HFFc6 (cell line): ENCODE data around the gene GNG3. TPM values are rescaled to one million over a fixed set of nuclear protein-coding genes. Genes with fewer than 3 reads are reported as not detected.

Experiments
- DNase-seq: peaks from one replicate; pipeline ENCODE4 v3.0.0-alpha.2; 2018
- H3K27ac Mint-ChIP-seq: 2 replicates; pipeline ENCODE4 v1.8.0; 2020; ENCODE audit warnings: mild to moderate bottlenecking, mixed read lengths
- H3K27me3 Mint-ChIP-seq: 2 replicates; pipeline ENCODE4 v1.8.0; 2021; ENCODE audit warnings: mild to moderate bottlenecking, moderate library complexity, mixed read lengths; ENCODE audit not compliant: insufficient read depth
- H3K36me3 Mint-ChIP-seq: 2 replicates; pipeline ENCODE4 v1.8.0; 2021; ENCODE audit warnings: low read depth, mixed read lengths
- H3K4me1 Mint-ChIP-seq: 2 replicates; pipeline ENCODE4 v1.8.0; 2020; ENCODE audit warnings: low read depth, mixed read lengths
- H3K4me3 Mint-ChIP-seq: 2 replicates; pipeline ENCODE4 v1.8.0; 2020; ENCODE audit warnings: mild to moderate bottlenecking, moderate library complexity, mixed read lengths
- H3K9me3 Mint-ChIP-seq: 2 replicates; pipeline ENCODE4 v1.8.0; 2020; ENCODE audit warnings: mild to moderate bottlenecking, mixed read lengths
- CTCF ChIP-seq: fragments of 200-600 bp; sonication (generic); IDR thresholded peaks from 2 replicates; pipeline ENCODE4 v1.5.0; 2021; ENCODE audit warnings: antibody characterized with exemption, mild to moderate bottlenecking
- total RNA-seq, 6 experiments: library from RNA; stranded (reverse); fragmentation: NEBNext Ultra II Directional; extraction: Animal tissue kit (Norgen Biotek cat#: 25700); gene quantifications; 2 replicates in 1 of 6; 3 replicates in 5 of 6; pipeline ENCODE4 v1.2.3, GENCODE V29; 2021

Gene GNG3
- total RNA-seq, 6 experiments from 2014 or later = not detected

GRCh38 chr11:62757846-62758788 lies 50.6 kb downstream of the GNG3 start:
- no peak overlapping the region for H3K27ac Mint-ChIP-seq
- peaks cover 6% of the 10 kb centered on the region for H3K27me3 Mint-ChIP-seq

More at GRCh38 chr11:62757846-62758788, 50.6 kb downstream of the GNG3 start:
- DNase-seq = no peak
- H3K4me3 Mint-ChIP-seq = no peak overlapping the region
- no peaks in the 10 kb centered on the region for H3K9me3 Mint-ChIP-seq
- peaks cover 22% of the 10 kb centered on the region for H3K4me1 Mint-ChIP-seq
- no peak for TF ChIP-seq CTCF
- peaks cover 4% of the 10 kb centered on the region for H3K36me3 Mint-ChIP-seq

Other genes with a start within 250 kb of the GNG3 start
- gene AHNAK, start 160.9 kb upstream of the GNG3 start, total RNA-seq = 100 to 1,000 TPM; 426 to 589 (median 452) TPM
- gene EEF1G, start 133.8 kb upstream of the GNG3 start, total RNA-seq = 1,000 to 10,000 TPM; 1,302 to 1,474 (median 1,327) TPM
- gene TUT1, start 116.2 kb upstream of the GNG3 start, total RNA-seq = 10 to 100 TPM; 14.6 to 18.0 (median 16.9) TPM
- gene MTA2, start 105.8 kb upstream of the GNG3 start, total RNA-seq = 100 to 1,000 TPM in 2 of 6 experiments, 10 to 100 TPM in 4; 89.6 to 106 (median 95.8) TPM
- 10 to 100 TPM; 32.5 to 39.6 (median 36.4) TPM for gene EML3, start 94.9 kb upstream of the GNG3 start, total RNA-seq
- gene ROM1, start 94.4 kb upstream of the GNG3 start, total RNA-seq = 1 to 10 TPM; 2.3 to 4.8 (median 3.2) TPM
- gene B3GAT3, start 85.7 kb upstream of the GNG3 start, total RNA-seq = 10 to 100 TPM; 57.9 to 93.2 (median 63.0) TPM
- gene GANAB, start 61.1 kb upstream of the GNG3 start, total RNA-seq = 100 to 1,000 TPM; 331 to 450 (median 416) TPM
- 10 to 100 TPM; 19.1 to 26.6 (median 23.3) TPM for gene INTS5, start 54.4 kb upstream of the GNG3 start, total RNA-seq
- gene C11orf98, start 42.5 kb upstream of the GNG3 start, total RNA-seq = 10 to 100 TPM; 56.1 to 74.6 (median 64.8) TPM
- 10 to 100 TPM; 12.3 to 23.6 (median 17.2) TPM for gene CSKMT, start 42.4 kb upstream of the GNG3 start, total RNA-seq
- gene UQCC3, start 36.0 kb upstream of the GNG3 start, total RNA-seq = 10 to 100 TPM in 5 of 6 experiments, 1 to 10 TPM in 1; 9.8 to 14.2 (median 11.3) TPM
- 1 to 10 TPM; 2.8 to 4.5 (median 3.7) TPM for gene LBHD1, start 35.4 kb upstream of the GNG3 start, total RNA-seq
- gene UBXN1, start 28.6 kb upstream of the GNG3 start, total RNA-seq = 100 to 1,000 TPM in 3 of 6 experiments, 10 to 100 TPM in 3; 85.2 to 114 (median 96.5) TPM
- gene LRRN4CL, start 18.1 kb upstream of the GNG3 start, total RNA-seq = 1 to 10 TPM; 1.2 to 4.0 (median 1.4) TPM
- gene BSCL2, start 252 bp upstream of the GNG3 start, total RNA-seq = 10 to 100 TPM; 50.7 to 67.4 (median 56.8) TPM
- 10 to 100 TPM; 34.5 to 44.6 (median 41.6) TPM for gene HNRNPUL2, start 19.8 kb downstream of the GNG3 start, total RNA-seq
- 10 to 100 TPM; 46.2 to 52.7 (median 50.0) TPM for gene TTC9C, start 20.8 kb downstream of the GNG3 start, total RNA-seq
- gene ZBTB3, start 46.5 kb downstream of the GNG3 start, total RNA-seq = 10 to 100 TPM in 1 of 6 experiments, 1 to 10 TPM in 5; 7.9 to 10.8 (median 8.9) TPM
- gene POLR2G, start 53.9 kb downstream of the GNG3 start, total RNA-seq = 10 to 100 TPM; 77.6 to 83.8 (median 81.4) TPM
- 10 to 100 TPM in 5 of 6 experiments, 1 to 10 TPM in 1; 9.9 to 12.7 (median 10.6) TPM for gene TAF6L, start 63.7 kb downstream of the GNG3 start, total RNA-seq
- 10 to 100 TPM; 47.2 to 66.3 (median 52.7) TPM for gene TMEM179B, start 79.7 kb downstream of the GNG3 start, total RNA-seq
- 10 to 100 TPM; 12.8 to 15.0 (median 13.6) TPM for gene TMEM223, start 84.3 kb downstream of the GNG3 start, total RNA-seq
- gene NXF1, start 97.8 kb downstream of the GNG3 start, total RNA-seq = 10 to 100 TPM; 51.5 to 57.7 (median 55.0) TPM
- gene STX5, start 124.4 kb downstream of the GNG3 start, total RNA-seq = 10 to 100 TPM; 41.4 to 54.6 (median 47.8) TPM
- not detected for gene TEX54, start 125.2 kb downstream of the GNG3 start, total RNA-seq
- gene WDR74, start 131.9 kb downstream of the GNG3 start, total RNA-seq = 10 to 100 TPM; 37.4 to 49.2 (median 41.0) TPM
- 100 to 1,000 TPM; 140 to 206 (median 180) TPM for gene SLC3A2, start 173.2 kb downstream of the GNG3 start, total RNA-seq
- gene CHRM1, start 213.7 kb downstream of the GNG3 start, total RNA-seq = not detected